Myocyte (in vitro differentiated cells): Measurements from ENCODE around the gene NKX6-2. TPM values are rescaled to one million over a fixed set of nuclear protein-coding genes. Genes with fewer than 3 reads are reported as not detected.
"Not testable (repeated sequence)": the region's sequence is repeated elsewhere in the genome, so short reads cannot be mapped to it uniquely, and the experiment has no call there.

Experiments
- DNase-seq: peaks from one replicate; pipeline ENCODE4 v3.0.0-alpha.2; 2012; ENCODE audit warnings: low read depth
- total RNA-seq: library from RNA; depleted of rRNA; stranded (reverse); fragments of >200 nt; gene quantifications from 2 replicates; pipeline ENCODE4 v1.2.3, GENCODE V29; 2014

Gene NKX6-2
- total RNA-seq, 1 donor from 2014 or later, result not detected

- no peak for DNase-seq
Measured at GRCh38 chr10:132799865-132800264, 13.9 kb upstream of the NKX6-2 start.

GRCh38 chr10:132798876-132799275 is 12.9 kb upstream of the NKX6-2 start:
- no peak for DNase-seq

GRCh38 chr10:132798403-132798802 is 12.5 kb upstream of the NKX6-2 start:
- DNase-seq, result no peak

GRCh38 chr10:132797986-132798385 is 12.0 kb upstream of the NKX6-2 start:
- not testable (repeated sequence) for DNase-seq

- DNase-seq, result no peak
Measured at GRCh38 chr10:132796846-132797245, 10.9 kb upstream of the NKX6-2 start.

- DNase-seq, result no peak
Measured at GRCh38 chr10:132793871-132794849, 8.2 kb upstream of the NKX6-2 start.

DNA sequence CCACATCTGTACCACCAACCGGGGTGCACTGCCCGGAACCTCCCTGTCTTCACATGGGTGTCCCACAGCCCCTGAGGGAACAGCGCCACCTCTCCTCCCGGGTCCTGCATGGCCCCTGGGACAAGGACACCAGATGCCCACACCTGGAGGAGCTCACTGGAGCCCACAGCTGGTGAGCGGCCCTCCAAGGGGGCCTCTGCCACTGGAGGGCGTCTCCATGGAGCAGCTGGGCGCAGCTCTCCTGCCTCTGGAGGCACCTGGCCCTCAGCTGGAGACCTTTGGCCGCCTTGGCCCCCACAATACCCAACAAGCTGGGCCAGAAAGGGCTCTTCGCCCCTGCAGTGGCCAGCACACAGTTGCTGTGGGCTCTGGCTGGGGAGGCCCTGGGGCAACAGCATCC is 7.3 kb upstream of the NKX6-2 start:
- no peak for DNase-seq

DNA sequence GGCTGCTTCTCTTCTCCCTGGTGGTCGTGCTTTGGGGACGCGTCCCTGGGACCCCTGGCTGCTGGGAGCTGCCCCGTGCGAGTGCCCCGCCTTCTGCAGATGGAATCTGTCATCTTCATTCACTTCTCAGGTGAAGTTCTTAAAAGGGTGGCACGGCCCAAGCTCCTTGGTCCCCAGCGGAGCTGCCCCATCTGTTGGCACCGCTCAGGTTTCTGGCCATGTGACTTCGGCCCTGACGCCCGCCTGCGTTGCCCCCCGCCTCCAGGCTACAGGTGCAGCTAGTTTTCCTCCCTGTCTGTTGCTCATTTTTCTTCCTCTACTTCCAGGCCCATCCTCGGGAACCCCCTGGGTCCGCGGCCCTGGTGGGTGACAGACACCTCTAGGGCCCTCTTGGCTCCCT is 6.8 kb upstream of the NKX6-2 start:
- no peak for DNase-seq

DNA sequence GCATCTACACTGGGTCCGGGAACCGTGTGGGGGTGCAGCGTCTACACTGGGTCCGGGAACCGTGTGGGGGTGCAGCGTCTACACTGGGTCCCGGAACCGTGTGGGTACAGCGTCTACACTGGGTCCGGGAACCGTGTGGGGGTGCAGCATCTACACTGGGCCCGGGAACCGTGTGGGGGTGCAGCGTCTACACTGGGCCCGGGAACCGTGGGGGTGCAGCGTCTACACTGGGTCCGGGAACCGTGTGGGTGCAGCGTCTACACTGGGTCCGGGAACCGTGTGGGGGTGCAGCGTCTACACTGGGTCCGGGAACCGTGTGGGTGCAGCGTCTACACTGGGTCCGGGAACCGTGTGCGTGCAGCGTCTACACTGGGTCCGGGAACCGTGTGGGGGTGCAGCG is 6.2 kb upstream of the NKX6-2 start:
- DNase-seq, result not testable (repeated sequence)

DNA sequence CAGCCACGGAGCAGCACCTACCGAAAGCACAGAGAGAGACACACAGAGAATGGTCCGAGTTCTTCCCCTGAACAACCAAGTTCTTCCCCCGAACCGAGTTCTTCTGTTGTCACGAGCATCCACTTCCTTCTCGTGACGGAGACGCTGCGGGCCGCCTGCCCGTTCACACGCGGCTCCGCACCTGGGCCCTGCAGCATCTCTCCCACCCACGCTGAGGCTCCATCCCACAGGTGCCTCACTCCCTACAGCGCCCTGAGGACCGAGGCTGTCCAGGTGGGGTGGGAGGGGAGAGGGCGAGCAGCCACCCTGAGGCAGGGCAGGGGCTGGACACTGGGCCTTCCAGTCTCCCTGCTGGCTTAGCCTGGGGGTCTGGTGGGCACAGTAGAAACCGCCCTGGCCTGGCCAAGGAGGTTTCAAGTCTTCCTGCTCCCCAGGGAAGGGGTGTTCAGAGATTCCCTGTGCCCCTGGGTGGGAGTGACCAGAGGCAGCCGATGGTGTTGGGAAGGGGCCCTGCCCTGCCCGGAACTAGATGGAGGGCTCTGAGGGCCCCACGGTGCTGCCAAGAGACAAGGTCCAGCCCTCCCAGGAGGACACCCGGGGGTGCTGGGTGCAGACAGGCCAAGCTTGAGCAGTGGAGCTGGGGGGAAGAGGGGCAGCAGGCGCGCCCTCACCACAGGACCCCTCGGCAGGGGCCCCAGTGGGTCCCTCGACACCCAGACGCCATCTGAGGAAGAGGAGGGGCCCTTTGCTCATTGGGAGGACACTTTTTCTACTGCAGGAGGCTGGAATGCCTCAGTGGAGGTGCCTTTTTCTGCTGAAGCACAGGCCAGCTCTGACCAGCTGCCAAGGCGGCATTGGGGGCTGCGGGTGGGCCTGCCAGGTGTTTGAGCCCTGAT is 5.2 kb upstream of the NKX6-2 start:
- DNase-seq, result no peak

- no peak for DNase-seq
Measured at GRCh38 chr10:132790470-132790869, 4.5 kb upstream of the NKX6-2 start.

- no peak for DNase-seq
Measured at GRCh38 chr10:132789659-132790148, 3.8 kb upstream of the NKX6-2 start.

- no peak for DNase-seq
Measured at GRCh38 chr10:132788831-132789219, 2.9 kb upstream of the NKX6-2 start.

DNA sequence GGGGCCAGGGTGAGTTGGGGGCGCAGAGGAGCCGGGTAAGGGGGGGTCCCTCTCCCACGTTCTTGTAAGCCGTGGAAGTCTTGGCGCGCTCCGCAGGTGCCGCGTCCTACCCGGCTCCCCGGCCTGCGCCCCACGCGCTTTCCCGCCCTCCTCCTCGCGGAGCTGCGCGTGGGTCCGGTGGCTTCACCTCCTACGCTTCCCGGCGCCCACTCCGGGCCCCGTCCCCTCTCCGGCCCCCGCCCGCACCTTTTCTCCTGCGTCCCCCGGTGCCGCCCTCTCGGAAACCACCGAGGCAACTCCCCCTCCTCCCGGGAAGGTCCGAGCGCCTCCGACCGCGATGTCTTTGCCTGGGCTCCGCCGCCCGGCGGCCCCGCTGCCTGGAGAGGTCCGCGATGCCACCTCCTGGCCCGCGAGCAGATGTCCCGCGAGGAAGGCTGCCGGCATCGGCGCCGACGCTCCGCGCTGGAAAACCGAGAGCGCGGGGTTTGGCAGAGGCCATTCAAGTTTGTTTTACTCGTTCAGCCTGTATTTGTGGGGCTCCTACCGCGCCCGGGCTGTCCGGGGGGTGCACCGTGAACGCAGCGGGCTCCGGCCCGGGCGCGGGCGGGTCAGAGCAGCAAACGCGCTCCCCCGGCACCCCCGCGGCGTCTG is 2.4 kb upstream of the NKX6-2 start:
- no peak for DNase-seq

DNA sequence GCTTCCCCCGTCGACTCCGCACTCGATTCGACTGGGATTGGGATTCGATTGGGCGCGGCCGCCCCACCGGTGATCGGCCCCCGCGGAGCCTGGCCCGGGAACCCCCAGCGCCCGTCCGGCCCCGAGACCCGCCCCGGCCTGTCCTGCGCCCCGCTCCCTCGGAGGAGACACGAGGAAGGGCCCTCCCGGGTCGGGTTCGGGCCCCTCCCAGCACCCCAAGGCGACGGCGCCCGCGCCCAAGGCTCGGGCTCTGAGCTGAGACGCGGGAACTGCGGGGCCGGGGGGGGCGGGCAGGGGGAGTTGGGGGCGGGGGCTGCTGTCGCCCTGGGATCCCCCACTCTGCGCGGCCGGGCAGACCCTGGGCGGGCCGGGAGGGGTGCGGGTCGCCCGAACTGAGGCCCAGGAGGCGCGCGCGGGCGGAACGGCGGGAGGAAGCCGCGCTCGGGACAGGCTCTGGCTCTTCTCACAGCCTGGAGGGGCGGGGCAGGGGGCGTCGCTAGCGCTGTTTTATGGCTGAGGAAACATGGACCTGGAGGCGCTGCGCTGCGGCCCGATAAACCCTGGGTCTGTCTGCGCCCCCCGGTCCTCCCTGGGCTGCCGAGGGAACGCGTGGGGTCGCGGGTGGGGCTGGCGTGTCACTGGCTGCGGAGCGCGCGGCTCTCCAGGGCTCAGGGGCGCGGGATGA is 1.7 kb upstream of the NKX6-2 start:
- DNase-seq, result no peak

DNA sequence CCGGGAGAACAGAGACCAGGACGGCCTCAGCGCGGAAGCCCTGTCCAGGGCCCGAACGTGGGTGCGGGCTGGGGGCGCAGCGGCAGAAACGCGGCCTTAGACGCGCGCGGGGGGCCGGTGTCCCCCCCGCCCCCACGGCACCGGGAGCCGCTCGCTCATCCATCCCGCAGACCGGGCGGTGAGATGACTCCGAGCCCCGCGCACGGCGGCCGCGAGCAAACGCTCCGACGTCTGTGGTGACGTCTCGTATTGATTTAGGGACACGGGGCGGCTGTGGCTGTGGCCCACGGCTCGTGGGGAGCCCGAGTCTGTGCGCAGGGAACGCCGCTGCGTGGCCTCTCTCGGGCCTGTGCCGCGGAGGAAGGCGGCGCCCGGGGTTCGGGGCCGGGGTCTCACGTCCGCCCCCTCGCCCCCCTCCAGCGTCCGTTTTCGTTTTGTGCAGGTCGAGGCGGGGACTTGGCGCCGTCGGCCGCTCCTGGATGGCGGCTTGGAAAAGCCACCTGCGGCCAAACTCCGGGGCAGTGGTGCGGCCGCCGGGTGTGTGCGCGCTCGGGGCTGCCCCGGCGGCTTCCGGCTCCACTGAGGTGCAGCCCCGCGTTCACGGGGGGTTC is 1.0 kb upstream of the NKX6-2 start:
- no peak for DNase-seq

GRCh38 chr10:132786476-132786883 is 533 bp upstream of the NKX6-2 start:
- no peak for DNase-seq

DNA sequence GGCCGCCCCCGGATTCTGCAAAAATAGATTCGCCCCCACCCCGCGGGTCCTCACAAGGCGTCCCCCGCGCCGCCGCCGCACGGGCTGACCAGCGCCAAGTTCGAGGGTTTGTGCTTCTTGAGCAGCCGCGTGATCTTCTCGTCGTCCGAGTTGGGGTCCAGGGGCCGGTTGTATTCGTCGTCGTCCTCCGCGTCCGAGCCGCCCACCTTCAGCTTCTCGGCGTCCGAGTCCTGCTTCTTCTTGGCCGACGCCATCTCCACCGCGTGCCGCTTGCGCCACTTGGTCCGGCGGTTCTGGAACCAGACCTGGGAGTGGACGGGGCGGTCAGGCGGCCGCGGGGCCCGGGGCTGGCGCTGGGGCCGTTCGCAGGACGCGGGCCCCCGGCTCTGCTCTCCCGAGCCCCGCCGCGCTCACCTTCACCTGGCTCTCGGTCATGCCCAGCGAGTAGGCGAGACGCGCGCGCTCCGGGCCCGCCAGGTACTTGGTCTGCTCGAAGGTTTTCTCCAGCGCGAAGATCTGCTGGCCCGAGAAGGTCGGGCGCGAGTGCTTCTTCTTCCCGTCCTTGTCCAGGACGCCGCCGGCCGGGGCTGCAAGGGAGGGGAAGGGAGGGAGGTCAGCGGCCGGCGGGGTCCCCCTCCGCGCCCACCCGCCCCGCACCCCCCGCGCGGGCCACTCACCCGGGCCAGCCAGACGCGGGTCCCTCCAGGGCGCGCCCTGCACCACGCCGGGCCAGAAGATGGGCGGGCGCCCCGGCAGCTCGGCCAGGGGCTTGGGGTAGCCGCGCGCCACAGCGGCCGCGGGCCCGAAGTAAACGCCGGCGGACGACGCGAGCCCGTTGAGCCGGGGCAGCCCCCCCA is 853 bp downstream of the NKX6-2 start:
- no peak for DNase-seq
